ENCODE data around the gene TAGAP.

GRCh38 chr6:159089909-159090308, 45.1 kb upstream of the TAGAP start:
- no peak for TF ChIP-seq SUZ12 (IDR thresholded peaks at IDR 0.05)
- no peak for TF ChIP-seq FOXM1 (IDR thresholded peaks at IDR 0.05; ENCODE audit: borderline replicate concordance)
- TF ChIP-seq FOXA1 (IDR thresholded peaks at IDR 0.05) = no peak
- no peak for TF ChIP-seq FOXK2 (IDR thresholded peaks at IDR 0.05)
- TF ChIP-seq HDGF (IDR thresholded peaks at IDR 0.05; ENCODE audit: borderline replicate concordance) = no peak
- no peak for TF ChIP-seq ARNT (IDR thresholded peaks at IDR 0.05)
- TF ChIP-seq ELF4 (IDR thresholded peaks at IDR 0.05) = no peak
- TF ChIP-seq NFRKB (IDR thresholded peaks at IDR 0.05) = no peak
- TF ChIP-seq LEF1 (IDR thresholded peaks at IDR 0.05; ENCODE audit: borderline replicate concordance) = no peak
- no peak for TF ChIP-seq SP1 (IDR thresholded peaks at IDR 0.05)
- no peak for TF ChIP-seq BHLHE40 (IDR thresholded peaks at IDR 0.05; ENCODE audit: borderline replicate concordance)

All from HEK293T (cell line).